ENCODE measurements around the gene ALX4. TPM values are rescaled to one million over a fixed set of nuclear protein-coding genes. Genes with fewer than 3 reads are reported as not detected.

The ALX4 gene
- total and polyA plus RNA-seq, 2 of the 8 experiments (the other 6 are each of a cell fraction or from before 2014, with no cell fraction given) = not detected

DNA sequence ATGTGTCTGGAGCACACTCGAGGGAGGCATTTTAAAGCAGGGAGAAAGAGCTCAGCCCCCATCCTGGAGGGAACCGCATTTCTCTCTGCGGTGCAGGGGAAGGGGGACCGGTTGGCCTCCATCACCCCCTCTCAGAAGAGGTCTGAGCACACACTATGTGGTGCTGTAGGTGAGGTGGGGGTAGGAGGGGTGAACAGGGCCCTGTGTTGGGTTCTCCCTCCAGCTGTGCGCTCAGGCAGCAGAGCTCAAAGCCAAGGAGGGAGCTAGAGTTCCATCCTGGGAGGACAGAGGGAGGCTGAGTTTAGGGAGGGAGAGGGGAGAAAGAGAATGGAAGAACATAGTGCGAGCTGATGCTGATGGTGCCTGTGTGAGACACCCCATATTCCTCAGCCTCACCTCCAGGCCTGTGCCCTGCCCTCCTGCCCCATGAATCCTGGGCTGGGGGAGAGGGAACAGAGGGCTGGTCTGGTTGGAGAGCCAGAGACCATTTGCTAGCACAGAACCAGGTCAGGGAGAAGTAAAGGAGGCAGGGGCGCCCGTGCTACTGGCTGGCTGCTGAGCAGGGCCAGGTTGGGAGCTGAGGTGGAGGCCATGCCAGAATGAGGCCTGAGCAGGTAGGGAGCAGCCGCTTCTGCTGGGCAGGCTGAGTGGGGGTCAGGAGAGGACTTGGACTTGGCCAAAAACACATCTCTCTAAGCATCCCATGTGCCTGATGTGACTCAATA lies 43.7 kb downstream of the ALX4 start:
- no peak for DNase-seq (ENCODE audit: low read depth in 1 of 2, low spot score in 2 of 2)
- no peak overlapping the region; the same call in 1 of the 2 replicates for H2BK12ac ChIP-seq (ENCODE audit: low read depth, low read length)
- no peaks in the 10 kb centered on the region for H3K79me1 ChIP-seq (ENCODE audit: low read depth, low read length)
- H2BK15ac ChIP-seq (ENCODE audit: low read length) = 0 out of 2 replicates have a peak overlapping the region, but pooled peaks have one; percentile 61
- H2AK5ac ChIP-seq (ENCODE audit: low read depth, low read length) = no peak overlapping the region
- no peak overlapping the region for H3K4ac ChIP-seq (replicated peaks; ENCODE audit: insufficient read length, low read depth, low read length)
- no peak overlapping the region for H3K23ac ChIP-seq (ENCODE audit: insufficient read length)
- H3K4me3 ChIP-seq (ENCODE audit: extremely low read depth in 1 of 4, insufficient read depth in 2 of 4, low read depth in 3 of 4, low read length in 4 of 4) = no peak overlapping the region
- no peak overlapping the region for H4K8ac ChIP-seq (ENCODE audit: extremely low read depth, insufficient read depth, low read length)
- H3K14ac ChIP-seq (ENCODE audit: insufficient read length) = no peak overlapping the region
- H3K9ac ChIP-seq (replicated peaks in 1 of 4; ENCODE audit: extremely low read depth in 1 of 4, low read depth in 3 of 4, low read length in 3 of 4) = no peak overlapping the region
- H3K18ac ChIP-seq (ENCODE audit: extremely low read depth, low read length) = no peak overlapping the region
- H3K23me2 ChIP-seq (ENCODE audit: low read depth, low read length) = no peaks in the 10 kb centered on the region
- no peak overlapping the region for H2BK5ac ChIP-seq (ENCODE audit: low read depth, low read length)
- H3K27ac ChIP-seq (ENCODE audit: low read depth, low read length) = no peak overlapping the region
- H3K27me3 ChIP-seq (replicated peaks in 1 of 4; ENCODE audit: control insufficient read depth in 3 of 4, extremely low read depth in 1 of 4, insufficient read depth in 3 of 4, low read length in 3 of 4) = no peaks in the 10 kb centered on the region
- no peaks in the 10 kb centered on the region for H3K9me3 ChIP-seq (ENCODE audit: insufficient read depth in 2 of 2, low read depth in 1 of 2, low read length in 1 of 2)
- H2AFZ ChIP-seq (ENCODE audit: low read length) = no peak overlapping the region
- no peak overlapping the region for H2BK20ac ChIP-seq (ENCODE audit: low read length)
- H3K4me1 ChIP-seq (replicated peaks in 1 of 4; ENCODE audit: control insufficient read depth in 3 of 4, insufficient read depth in 4 of 4, low read length in 3 of 4) = no peaks in the 10 kb centered on the region; a peak in 2 of 7 replicates
- no peak overlapping the region for H3K56ac ChIP-seq (replicated peaks; ENCODE audit: insufficient read length, low read depth, low read length)
- no peaks in the 10 kb centered on the region for H4K20me1 ChIP-seq (replicated peaks in 1 of 2; ENCODE audit: control insufficient read depth in 1 of 2, insufficient read depth in 2 of 2, low read length in 2 of 2)
- H3K36me3 ChIP-seq (ENCODE audit: control insufficient read depth in 2 of 4, insufficient read depth in 4 of 4, low read length in 3 of 4) = no peaks in the 10 kb centered on the region
- no peak for FAIRE-seq
- CTCF ChIA-PET (ENCODE audit: partially characterized antibody) = interaction anchor here (0.7 to 3.0 kb wide), 9 partner anchors 8 to 376 kb away, joined by 3 to 20 read pairs (median 4); no protein-coding TSS in a partner anchor
- H3K4me2 ChIP-seq (ENCODE audit: insufficient read depth in 1 of 2, low read depth in 2 of 2, low read length in 2 of 2) = no peak overlapping the region
- no peak overlapping the region for H4K5ac ChIP-seq (ENCODE audit: insufficient read length, low read depth, low read length)
- H4K91ac ChIP-seq (replicated peaks; ENCODE audit: insufficient read length, low read length) = no peak overlapping the region
- POLR2A ChIA-PET (ENCODE audit: partially characterized antibody) = interaction anchor here (1.0 to 1.7 kb wide), 2 partner anchors 8 to 13 kb away, joined by 3 to 4 read pairs; no protein-coding TSS in a partner anchor
- H3K79me2 ChIP-seq (ENCODE audit: control insufficient read depth in 1 of 2, insufficient read depth in 2 of 2, low read length in 2 of 2) = no peaks in the 10 kb centered on the region
- 81% methylated on average over 8 of the region's 9 CpGs; no CpG with 5 or more reads in 1 of the 2 experiments for WGBS, 2 experiments (ENCODE audit: extremely low coverage in 1 of 2, insufficient coverage in 1 of 2, insufficient read length in 1 of 2, insufficient replicate concordance in 2 of 2, low coverage in 1 of 2, low lambda C conversion rate in 2 of 2, missing lambda C conversion rate in 1 of 2)
- no peak for TF ChIP-seq CBX5 (IDR thresholded peaks at IDR 0.05; ENCODE audit: low read depth, low read length)
- TF ChIP-seq RAD21 (IDR thresholded peaks at IDR 0.05 in 1 of 2, conservative IDR thresholded peaks at IDR 0.05 in 1 of 2; ENCODE audit: low read depth in 2 of 2, low read length in 2 of 2) = 0 out of 4 replicates have a peak, but pooled peaks of 1 of the 2 experiments have one; percentile 10
- TF ChIP-seq CHD2 (IDR thresholded peaks at IDR 0.05; ENCODE audit: low read length) = no peak
- TF ChIP-seq CBX8 (IDR thresholded peaks at IDR 0.05; ENCODE audit: borderline replicate concordance, low read depth, low read length) = no peak
- no peak overlapping the region for H2BK120ac ChIP-seq (replicated peaks; ENCODE audit: low read depth, low read length)
